Coronary artery (tissue), 2 donors: ENCODE measurements around the gene ERC2.
"Not testable (repeated sequence)": the region's sequence is repeated elsewhere in the genome, so short reads cannot be mapped to it uniquely, and the experiment has no call there.

Experiments
- DNase-seq: peaks from one replicate; pipeline ENCODE4 v3.0.0-alpha.2; 2017; ENCODE audit warnings: low spot score
- H3K27ac ChIP-seq, 2 donors: fragments of 200-600 bp; sonication (generic); one replicate each; pipeline ENCODE4 v1.5.1; 2016 to 2019
- H3K4me3 ChIP-seq: fragments of 200-600 bp; sonication (generic); 2 replicates; pipeline ENCODE4 v1.5.1; 2016; ENCODE audit warnings: mild to moderate bottlenecking, moderate library complexity
- TF ChIP-seq, protein P1 (sequence below): fragments of 200-600 bp; sonication (generic); IDR thresholded peaks from one replicate; pipeline ENCODE4 v1.5.1; 2019; ENCODE audit warnings: antibody characterized with exemption

Gene ERC2

GRCh38 chr3:56023546-56023945, 444.7 kb downstream of the ERC2 start:
- TF ChIP-seq, protein P1, sequence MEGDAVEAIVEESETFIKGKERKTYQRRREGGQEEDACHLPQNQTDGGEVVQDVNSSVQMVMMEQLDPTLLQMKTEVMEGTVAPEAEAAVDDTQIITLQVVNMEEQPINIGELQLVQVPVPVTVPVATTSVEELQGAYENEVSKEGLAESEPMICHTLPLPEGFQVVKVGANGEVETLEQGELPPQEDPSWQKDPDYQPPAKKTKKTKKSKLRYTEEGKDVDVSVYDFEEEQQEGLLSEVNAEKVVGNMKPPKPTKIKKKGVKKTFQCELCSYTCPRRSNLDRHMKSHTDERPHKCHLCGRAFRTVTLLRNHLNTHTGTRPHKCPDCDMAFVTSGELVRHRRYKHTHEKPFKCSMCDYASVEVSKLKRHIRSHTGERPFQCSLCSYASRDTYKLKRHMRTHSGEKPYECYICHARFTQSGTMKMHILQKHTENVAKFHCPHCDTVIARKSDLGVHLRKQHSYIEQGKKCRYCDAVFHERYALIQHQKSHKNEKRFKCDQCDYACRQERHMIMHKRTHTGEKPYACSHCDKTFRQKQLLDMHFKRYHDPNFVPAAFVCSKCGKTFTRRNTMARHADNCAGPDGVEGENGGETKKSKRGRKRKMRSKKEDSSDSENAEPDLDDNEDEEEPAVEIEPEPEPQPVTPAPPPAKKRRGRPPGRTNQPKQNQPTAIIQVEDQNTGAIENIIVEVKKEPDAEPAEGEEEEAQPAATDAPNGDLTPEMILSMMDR, result no peak
- no peak overlapping the region for H3K4me3 ChIP-seq
- no peak overlapping the region for H3K27ac ChIP-seq
- no peak for DNase-seq

GRCh38 chr3:56022619-56023018, 445.6 kb downstream of the ERC2 start:
- Histone ChIP-seq H3K27ac (no peak overlapping the region), H3K4me3 (no peak overlapping the region)
- TF ChIP-seq, protein P1, result no peak
- DNase-seq, result no peak

DNA sequence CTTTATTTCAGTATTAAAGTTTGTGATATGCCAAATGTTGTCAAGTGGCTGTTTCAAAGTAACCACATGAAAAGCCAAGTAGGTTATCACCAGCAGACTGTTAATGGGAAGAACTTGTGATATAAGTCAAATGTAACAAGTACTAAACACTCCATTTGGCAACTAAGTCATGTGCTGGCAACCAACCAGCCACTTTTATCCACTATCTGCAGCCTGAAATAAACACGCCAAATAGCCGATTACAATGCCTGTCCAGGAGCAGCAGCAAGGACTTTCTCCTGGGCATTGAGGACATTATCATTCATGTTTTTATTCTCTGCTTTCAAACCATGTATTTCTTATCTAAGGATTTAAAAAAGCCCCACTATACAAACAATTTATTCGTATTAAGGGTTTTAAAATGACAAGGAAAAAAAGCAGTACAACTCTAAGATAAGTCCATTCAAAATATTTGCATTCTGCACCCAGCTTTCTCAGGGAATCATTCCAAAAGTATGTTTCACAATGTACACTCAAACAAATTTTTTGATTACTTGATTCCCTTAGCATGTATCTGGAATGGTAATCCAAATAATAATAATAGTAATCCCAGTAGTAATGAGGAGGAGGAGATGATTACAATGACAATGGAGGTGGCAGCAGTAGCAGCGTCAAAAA, 448.6 kb downstream of the ERC2 start:
- TF ChIP-seq, protein P1, result no peak
- Histone ChIP-seq H3K27ac (no peak overlapping the region), H3K4me3 (no peak overlapping the region)
- no peak for DNase-seq

DNA sequence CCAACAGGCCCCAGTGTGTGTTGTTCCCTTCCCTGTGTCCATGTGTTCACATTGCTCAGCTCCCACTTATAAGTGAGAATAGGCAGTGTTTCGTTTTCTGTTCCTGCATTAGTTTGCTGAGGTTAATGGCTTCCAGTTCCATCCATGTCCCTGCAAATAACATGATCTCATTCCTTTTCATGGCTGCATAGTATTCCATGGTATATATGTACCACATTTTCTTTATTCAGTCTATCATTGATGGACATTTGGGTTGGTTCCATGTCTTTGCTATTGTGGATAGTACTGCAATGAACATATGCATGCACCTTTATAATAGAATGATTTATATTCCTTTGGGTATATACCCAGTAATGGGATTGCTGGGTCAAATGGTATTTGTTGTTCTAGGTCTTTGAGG, 452.9 kb downstream of the ERC2 start:
- not testable (repeated sequence) for DNase-seq, H3K4me3 ChIP-seq, H3K27ac ChIP-seq

DNA sequence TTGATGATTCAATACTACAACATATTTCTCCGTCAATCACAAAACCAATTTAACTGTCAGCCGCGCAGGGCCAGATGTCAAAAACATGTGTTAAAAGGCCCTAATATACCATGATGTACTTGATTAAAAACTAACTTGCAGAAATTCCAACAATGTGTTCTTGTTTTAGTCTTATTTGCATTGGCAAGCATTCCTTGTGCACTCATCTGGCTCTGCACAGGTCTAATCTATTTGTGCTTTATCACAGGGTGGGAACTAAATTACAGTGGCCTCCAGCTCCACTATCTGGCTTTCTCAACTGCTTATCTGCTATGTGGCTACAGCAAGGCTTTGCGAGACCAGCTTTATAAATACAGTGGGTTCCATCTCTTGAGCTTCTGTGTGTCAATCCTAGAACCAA, 455.5 kb downstream of the ERC2 start:
- DNase-seq, result no peak
- Histone ChIP-seq H3K27ac (no peak overlapping the region), H3K4me3 (no peak overlapping the region)
- TF ChIP-seq, protein P1, result no peak

- TF ChIP-seq, protein P1, result no peak
- H3K27ac ChIP-seq, result no peak overlapping the region
- H3K4me3 ChIP-seq, result no peak overlapping the region
- DNase-seq, result no peak
Observed at GRCh38 chr3:56005196-56005805, 463.0 kb downstream of the ERC2 start.

- TF ChIP-seq, protein P1, result no peak
- no peak overlapping the region for H3K27ac ChIP-seq
- H3K4me3 ChIP-seq, result no peak overlapping the region
- DNase-seq, result no peak
Observed at GRCh38 chr3:56003129-56003528, 465.1 kb downstream of the ERC2 start.
